HG03103 (cell line): Measurements from ENCODE around the gene KCNE3.

Experiments used
- ATAC-seq: cut with Tn5 transposase; IDR thresholded peaks from one replicate; pipeline ENCODE4 v1.9.1; 2021; ENCODE audit warnings: low read depth; ENCODE audit not compliant: unreplicated experiment

KCNE3 gene

GRCh38 chr11:74466916-74467885, at the start of gene KCNE3:
Gene KCNE3 (minus strand): TSS chr11:74467549. CDS start chr11:74457563, 9,986 bp downstream.
- no peak for ATAC-seq

GRCh38 chr11:74507582-74507981, 40.2 kb upstream of the KCNE3 start:
- ATAC-seq: no peak

GRCh38 chr11:74506823-74507222, 39.5 kb upstream of the KCNE3 start:
- no peak for ATAC-seq

- no peak for ATAC-seq
Measured at GRCh38 chr11:74505911-74506310, 38.6 kb upstream of the KCNE3 start.

- ATAC-seq: no peak
Measured at GRCh38 chr11:74504100-74504691, 36.8 kb upstream of the KCNE3 start.

- no peak for ATAC-seq
Measured at GRCh38 chr11:74494916-74495315, 27.6 kb upstream of the KCNE3 start.

GRCh38 chr11:74493791-74494630, 26.7 kb upstream of the KCNE3 start:
- ATAC-seq: no peak

- peak; percentile 93 for ATAC-seq
Measured at GRCh38 chr11:74492974-74493790, 25.8 kb upstream of the KCNE3 start, which contains the start of gene LIPT2. Gene LIPT2 (minus strand): TSS chr11:74493724. CDS start chr11:74493703, 21 bp downstream.

- ATAC-seq: no peak
Measured at GRCh38 chr11:74492084-74492483, 24.7 kb upstream of the KCNE3 start.

- ATAC-seq: no peak
Measured at GRCh38 chr11:74490941-74491340, 23.6 kb upstream of the KCNE3 start.

- no peak for ATAC-seq
Measured at GRCh38 chr11:74487875-74488274, 20.5 kb upstream of the KCNE3 start.

GRCh38 chr11:74485868-74486267, 18.5 kb upstream of the KCNE3 start:
- no peak for ATAC-seq

- no peak for ATAC-seq
Measured at GRCh38 chr11:74480688-74481417, 13.5 kb upstream of the KCNE3 start.

GRCh38 chr11:74479732-74480123, 12.4 kb upstream of the KCNE3 start:
- no peak for ATAC-seq

GRCh38 chr11:74478877-74479731, 11.8 kb upstream of the KCNE3 start:
- ATAC-seq: no peak

GRCh38 chr11:74476536-74476935, 9.2 kb upstream of the KCNE3 start:
- ATAC-seq: no peak

- ATAC-seq: no peak
Measured at GRCh38 chr11:74474316-74474715, 7.0 kb upstream of the KCNE3 start.

- ATAC-seq: no peak
Measured at GRCh38 chr11:74473382-74474173, 6.2 kb upstream of the KCNE3 start.
